ENCODE data around the gene SAPCD2. TPM values are rescaled to one million over a fixed set of nuclear protein-coding genes. Genes with fewer than 3 reads are reported as not detected.

Gene SAPCD2
- total RNA-seq, 1 donor, result 5.2 TPM

DNA sequence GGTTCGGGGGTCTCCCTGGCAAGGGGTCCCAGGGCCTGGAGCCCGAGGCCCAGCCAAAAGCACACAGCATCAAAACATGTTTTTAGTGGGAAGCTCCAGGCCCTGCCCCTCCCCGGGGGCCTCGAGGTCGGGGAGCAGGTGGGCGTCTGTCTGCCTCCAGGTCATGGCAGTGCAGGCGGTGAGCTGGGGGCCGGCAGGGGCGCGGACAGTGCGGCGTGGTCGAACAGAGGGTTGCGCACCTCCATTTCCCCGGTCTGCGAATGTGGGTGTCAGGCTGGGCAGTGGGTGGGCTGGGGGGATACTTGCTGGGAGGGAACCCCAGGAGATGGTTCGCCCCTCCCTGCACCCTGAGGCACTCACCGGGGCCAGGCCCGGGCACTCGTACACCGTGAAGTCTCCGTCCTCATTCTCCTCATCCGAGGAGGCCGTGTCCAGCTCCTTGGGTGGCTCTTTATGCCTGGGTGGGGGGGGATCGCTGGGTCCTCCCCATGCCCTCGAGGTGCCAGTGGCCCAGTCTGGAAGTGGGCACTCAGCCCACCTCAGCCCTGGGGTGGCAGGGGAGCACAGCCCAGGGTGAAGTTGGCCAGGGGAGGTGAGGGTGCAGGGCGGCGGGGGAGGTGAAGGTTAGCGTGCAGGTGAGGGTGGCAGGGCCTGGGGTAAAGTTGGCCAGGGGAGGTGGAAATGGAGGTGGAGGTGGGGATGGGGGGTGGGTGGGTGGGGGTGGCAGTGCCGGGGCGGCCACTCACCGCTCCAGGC, 30.6 kb downstream of the SAPCD2 start:
- TF ChIP-seq, protein P1, sequence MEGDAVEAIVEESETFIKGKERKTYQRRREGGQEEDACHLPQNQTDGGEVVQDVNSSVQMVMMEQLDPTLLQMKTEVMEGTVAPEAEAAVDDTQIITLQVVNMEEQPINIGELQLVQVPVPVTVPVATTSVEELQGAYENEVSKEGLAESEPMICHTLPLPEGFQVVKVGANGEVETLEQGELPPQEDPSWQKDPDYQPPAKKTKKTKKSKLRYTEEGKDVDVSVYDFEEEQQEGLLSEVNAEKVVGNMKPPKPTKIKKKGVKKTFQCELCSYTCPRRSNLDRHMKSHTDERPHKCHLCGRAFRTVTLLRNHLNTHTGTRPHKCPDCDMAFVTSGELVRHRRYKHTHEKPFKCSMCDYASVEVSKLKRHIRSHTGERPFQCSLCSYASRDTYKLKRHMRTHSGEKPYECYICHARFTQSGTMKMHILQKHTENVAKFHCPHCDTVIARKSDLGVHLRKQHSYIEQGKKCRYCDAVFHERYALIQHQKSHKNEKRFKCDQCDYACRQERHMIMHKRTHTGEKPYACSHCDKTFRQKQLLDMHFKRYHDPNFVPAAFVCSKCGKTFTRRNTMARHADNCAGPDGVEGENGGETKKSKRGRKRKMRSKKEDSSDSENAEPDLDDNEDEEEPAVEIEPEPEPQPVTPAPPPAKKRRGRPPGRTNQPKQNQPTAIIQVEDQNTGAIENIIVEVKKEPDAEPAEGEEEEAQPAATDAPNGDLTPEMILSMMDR (IDR thresholded peaks at IDR 0.05; ENCODE audit: insufficient read depth, low read depth, low read length), result no peak
- DNase-seq (ENCODE audit: low read depth), result no peak
- H3K4me3 ChIP-seq (ENCODE audit: low read depth, low read length), result no peak overlapping the region

GRCh38 chr9:137038916-137039315, 31.4 kb downstream of the SAPCD2 start:
- no peak overlapping the region for H3K4me3 ChIP-seq (ENCODE audit: low read depth, low read length)
- TF ChIP-seq, protein P1 (IDR thresholded peaks at IDR 0.05; ENCODE audit: insufficient read depth, low read depth, low read length), result no peak
- no peak for DNase-seq (ENCODE audit: low read depth)

DNA sequence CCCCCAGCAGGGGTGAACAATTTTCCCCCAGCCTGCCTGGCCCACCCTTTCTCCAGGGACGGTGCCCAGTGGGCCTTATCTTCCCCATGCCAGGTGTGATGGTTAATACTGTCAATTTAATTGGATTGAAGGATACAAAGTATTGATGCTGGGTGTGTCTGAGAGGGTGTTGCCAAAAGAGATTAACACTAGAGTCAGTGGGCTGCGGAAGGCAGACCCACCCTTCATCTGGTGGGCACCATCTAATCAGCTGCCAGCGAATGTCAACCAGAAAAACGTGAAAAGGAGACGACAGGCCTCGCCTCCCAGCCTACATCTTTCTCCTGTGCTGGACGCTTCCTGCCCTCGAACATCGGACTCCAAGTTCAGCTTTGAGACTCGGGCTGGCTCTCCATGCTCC, 32.9 kb downstream of the SAPCD2 start:
- TF ChIP-seq, protein P1 (IDR thresholded peaks at IDR 0.05; ENCODE audit: insufficient read depth, low read depth, low read length), result no peak
- no peak for DNase-seq (ENCODE audit: low read depth)
- no peak overlapping the region for H3K4me3 ChIP-seq (ENCODE audit: low read depth, low read length)

GRCh38 chr9:137037035-137037434, 33.3 kb downstream of the SAPCD2 start:
- H3K4me3 ChIP-seq (ENCODE audit: low read depth, low read length), result no peak overlapping the region
- no peak for DNase-seq (ENCODE audit: low read depth)
- TF ChIP-seq, protein P1 (IDR thresholded peaks at IDR 0.05; ENCODE audit: insufficient read depth, low read depth, low read length), result no peak

GRCh38 chr9:137035937-137036336, 34.4 kb downstream of the SAPCD2 start:
- TF ChIP-seq, protein P1 (IDR thresholded peaks at IDR 0.05; ENCODE audit: insufficient read depth, low read depth, low read length), result no peak
- no peak for DNase-seq (ENCODE audit: low read depth)

GRCh38 chr9:137035507-137035834, 34.9 kb downstream of the SAPCD2 start:
- H3K4me3 ChIP-seq (ENCODE audit: low read depth, low read length), result no peak overlapping the region
- no peak for DNase-seq (ENCODE audit: low read depth)
- TF ChIP-seq, protein P1 (IDR thresholded peaks at IDR 0.05; ENCODE audit: insufficient read depth, low read depth, low read length), result no peak

More at GRCh38 chr9:137035937-137036336, 34.4 kb downstream of the SAPCD2 start:
- H3K4me3 ChIP-seq (ENCODE audit: low read depth, low read length), result no peak overlapping the region

All from fibroblast of villous mesenchyme (primary cell).